Epithelial cell of esophagus (primary cell): ENCODE measurements around the gene TLX1.
A peak's percentile ranks its signal among the peaks of the same experiment; 100 is the strongest.

Source experiments
- DNase-seq: peaks from one replicate; pipeline ENCODE4 v3.0.0; 2010; ENCODE audit warnings: low read depth
- H3K4me3 ChIP-seq: 2 replicates; pipeline ENCODE4 v1.5.1; 2011; ENCODE audit warnings: mild to moderate bottlenecking, low read length, control low read depth
- CTCF ChIP-seq: IDR thresholded peaks from 2 replicates; pipeline ENCODE4 v1.5.1; 2011; ENCODE audit warnings: low read depth, mild to moderate bottlenecking, low read length, control low read depth, inconsistent platforms; ENCODE audit not compliant: insufficient read depth; ENCODE audit errors: missing control alignments

Gene TLX1

DNA sequence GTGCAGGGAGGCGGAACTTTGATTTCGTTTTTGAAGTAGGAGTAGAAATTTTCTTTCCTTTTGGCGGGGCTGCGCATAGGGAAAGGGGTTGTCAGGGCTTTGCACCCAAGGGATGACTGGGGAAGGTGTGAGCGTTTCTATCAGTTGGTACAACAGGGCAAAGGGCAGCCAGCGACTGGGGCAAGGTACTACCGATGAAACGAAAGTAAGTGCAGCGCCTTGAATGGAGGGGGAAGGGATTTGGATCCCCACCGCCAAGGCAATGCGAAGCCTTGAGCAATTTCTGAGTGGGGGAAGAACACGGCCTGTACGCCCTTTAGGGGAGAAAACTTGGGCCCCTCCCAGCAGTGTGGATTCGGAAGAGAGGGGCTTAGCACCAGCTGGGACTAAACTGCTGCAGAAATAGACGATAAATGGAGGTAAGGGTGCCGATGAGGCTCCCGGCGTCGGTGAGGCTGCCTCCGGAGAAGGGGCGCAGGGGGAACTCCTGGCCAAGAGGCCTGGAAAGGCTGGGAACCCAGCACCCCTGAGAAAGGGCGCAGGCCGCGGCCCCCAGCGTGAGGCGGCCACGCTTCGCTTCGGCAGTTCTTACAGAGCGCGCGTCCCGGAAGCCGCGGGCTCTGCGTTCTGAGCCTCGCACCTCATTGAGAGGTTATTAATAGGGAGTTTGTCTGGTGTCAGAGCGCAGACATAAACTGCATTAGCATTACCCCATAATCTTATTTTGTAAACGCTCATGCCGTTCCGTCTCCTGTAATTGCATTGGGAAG, 10.0 kb upstream of the TLX1 start:
- no peak for TF ChIP-seq CTCF
- no peak for DNase-seq
- H3K4me3 ChIP-seq, result peak overlapping the region; percentile 18

DNA sequence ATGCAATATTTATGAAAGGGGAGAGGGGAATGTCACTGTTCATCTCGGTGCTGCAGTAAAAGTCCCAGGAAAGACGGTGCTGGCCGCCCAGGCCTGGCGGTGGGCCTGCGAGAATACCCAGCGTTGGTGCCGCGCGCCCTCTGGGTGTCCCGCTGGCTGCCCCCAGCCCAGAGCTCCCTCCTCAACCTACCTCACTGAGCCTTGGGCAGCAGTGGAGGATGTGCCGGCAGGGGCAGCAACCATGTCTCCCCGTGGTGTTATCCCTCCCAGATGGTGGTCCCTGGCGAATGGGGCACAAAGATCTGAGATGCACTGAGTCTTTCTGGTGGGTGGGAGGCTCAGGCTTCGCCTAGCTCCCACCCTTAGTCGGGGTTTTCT, 9.5 kb upstream of the TLX1 start:
- no peak for TF ChIP-seq CTCF
- H3K4me3 ChIP-seq, result no peak overlapping the region

DNA sequence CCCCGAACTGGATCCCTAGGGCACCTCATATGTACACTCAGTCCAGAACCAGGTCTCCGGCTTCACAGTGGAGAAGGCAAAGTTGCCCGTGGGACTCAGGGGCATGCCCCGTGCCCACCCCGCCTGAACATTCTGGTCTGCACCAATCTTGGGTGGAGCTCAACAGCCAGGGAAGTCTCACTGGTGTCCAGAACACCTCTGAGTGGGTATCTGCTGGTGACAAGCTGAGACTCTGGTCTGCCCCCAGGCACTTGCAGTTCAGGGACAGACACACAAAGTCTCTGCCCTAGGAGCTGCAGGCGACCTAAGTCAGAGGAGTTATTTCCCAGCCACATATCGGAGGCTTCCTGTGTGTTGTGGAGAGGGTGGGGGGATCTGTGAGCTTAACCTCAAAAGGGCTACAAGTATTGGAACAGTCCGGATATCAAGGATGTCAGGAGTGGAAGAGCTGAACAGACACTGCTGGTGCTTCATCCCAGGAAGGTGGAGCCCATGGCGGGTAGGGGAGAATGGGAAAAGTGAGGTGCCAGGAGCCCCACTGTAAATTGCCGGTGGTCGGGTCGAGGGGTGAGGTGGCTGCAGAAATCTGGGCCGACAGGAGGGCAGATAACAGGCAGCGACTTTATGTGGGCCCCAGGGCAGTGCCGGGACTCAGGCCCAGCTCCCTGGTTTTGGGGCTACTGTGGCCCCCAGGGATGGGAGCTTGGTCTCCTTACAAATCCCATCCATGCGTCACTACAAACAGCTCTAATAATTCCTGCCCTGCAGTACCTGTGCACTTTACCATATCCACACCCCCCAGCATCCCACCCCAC, 8.6 kb upstream of the TLX1 start:
- H3K4me3 ChIP-seq, result no peak overlapping the region
- TF ChIP-seq CTCF, result no peak

More for the DNA sequence above, 9.5 kb upstream of the TLX1 start:
- no peak for DNase-seq

GRCh38 chr10:101123085-101123814, 7.8 kb upstream of the TLX1 start:
- no peak for DNase-seq
- H3K4me3 ChIP-seq, result no peak overlapping the region
- TF ChIP-seq CTCF, result no peak

More for the DNA sequence above, 8.6 kb upstream of the TLX1 start:
- DNase-seq, result no peak

DNA sequence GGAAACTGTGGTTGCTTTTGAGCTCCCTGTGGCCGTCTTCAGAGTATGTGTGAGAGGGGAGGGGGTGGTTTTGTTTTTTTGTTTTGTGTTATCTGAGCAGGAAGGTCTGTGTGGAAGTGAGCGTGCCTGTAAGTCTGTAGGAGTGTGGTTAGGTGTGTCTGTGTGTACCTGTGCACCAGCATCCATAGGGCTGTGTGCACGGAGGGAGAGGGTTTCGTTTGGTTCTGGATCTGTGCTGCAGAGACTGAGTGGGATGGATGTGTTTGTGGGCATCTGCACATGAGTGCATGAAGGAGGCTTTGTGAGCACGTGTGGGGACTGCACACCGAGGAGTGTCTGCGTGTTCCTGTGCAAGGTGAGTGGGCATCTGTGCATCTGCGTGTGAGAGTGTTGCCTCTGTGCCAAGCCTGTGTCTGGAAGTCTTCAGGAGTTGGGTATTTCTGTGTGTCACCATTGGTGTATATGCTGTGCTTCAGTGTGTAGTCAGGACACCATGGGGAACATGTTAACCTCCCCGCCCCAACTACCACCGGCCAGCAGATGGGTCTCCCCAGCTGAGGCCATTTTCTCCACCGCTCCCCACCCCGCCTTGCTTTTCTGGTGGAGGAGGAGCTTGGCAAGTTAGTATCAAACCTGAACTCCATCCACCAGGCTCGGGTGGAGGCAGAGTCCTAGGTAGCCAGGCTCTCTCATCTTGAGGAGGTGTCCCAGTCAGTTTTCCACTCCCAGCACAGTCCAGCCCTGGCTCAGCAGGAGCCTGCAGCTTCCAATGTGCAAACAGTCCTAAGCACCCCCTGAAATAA, 7.1 kb upstream of the TLX1 start:
- DNase-seq, result no peak
- TF ChIP-seq CTCF, result no peak
- H3K4me3 ChIP-seq, result no peak overlapping the region

DNA sequence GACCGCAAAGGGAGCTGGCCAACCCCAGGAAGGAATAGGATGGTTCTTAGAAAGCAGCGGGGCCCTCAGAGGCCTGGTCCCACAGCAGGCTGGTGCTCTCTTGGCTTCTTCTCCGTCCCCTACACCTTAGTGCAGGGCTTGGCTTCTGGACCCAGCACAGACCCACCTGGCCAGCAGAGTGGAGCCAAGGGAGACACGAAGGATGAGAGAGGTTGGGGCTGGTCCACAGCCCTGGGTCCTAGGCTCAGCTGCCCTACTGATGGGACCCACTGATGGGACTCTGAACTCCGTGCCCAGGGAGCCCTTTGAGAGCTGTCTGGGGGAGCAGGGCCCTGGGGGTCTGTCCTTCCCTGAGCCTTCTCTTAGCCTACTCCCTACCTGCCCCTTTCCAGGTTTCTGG, 6.2 kb upstream of the TLX1 start:
- TF ChIP-seq CTCF, result no peak
- H3K4me3 ChIP-seq, result no peak overlapping the region
- no peak for DNase-seq
